SK-N-SH (cell line): ENCODE results near the gene TRRAP.

Experiments
- CHD2 ChIP-seq: fragments of 150-350 bp; IDR thresholded peaks from 2 replicates; pipeline ENCODE4 v1.6.1; 2018; ENCODE audit warnings: low read length; ENCODE audit not compliant: partially characterized antibody
- EP300 ChIP-seq, 2 experiments: IDR thresholded peaks; 2 replicates each; pipeline versions ENCODE4 v1.4.0 to v1.6.1; 2012; ENCODE audit warnings: borderline replicate concordance in 1 of 2, low read depth in 1 of 2, low read length in 1 of 2
- POLR2AphosphoS5 ChIP-seq: IDR thresholded peaks from 2 replicates; pipeline ENCODE4 v1.6.1; 2012; ENCODE audit warnings: low read depth, low read length
- RCOR1 ChIP-seq: fragments of 150-350 bp; IDR thresholded peaks from 2 replicates; pipeline ENCODE4 v1.6.1; 2017; ENCODE audit warnings: antibody characterized with exemption, low read length
- TAF1 ChIP-seq: IDR thresholded peaks from 2 replicates; pipeline ENCODE4 v1.6.1; 2012; ENCODE audit warnings: low read depth, mild to moderate bottlenecking, low read length, moderate library complexity, borderline replicate concordance
- TCF12 ChIP-seq: IDR thresholded peaks from 2 replicates; pipeline ENCODE4 v1.4.0; 2012
- TF ChIP-seq, protein P1 (sequence below): fragments of 200-600 bp; sonication (generic); IDR thresholded peaks from 2 replicates; pipeline ENCODE4 v1.6.1; 2017; ENCODE audit warnings: antibody characterized with exemption, mild to moderate bottlenecking, moderate library complexity
- TF ChIP-seq, protein P2 (sequence below): IDR thresholded peaks from 2 replicates; pipeline ENCODE4 v1.6.1; 2012; ENCODE audit warnings: mild to moderate bottlenecking, low read depth, low read length, moderate library complexity

DNA sequence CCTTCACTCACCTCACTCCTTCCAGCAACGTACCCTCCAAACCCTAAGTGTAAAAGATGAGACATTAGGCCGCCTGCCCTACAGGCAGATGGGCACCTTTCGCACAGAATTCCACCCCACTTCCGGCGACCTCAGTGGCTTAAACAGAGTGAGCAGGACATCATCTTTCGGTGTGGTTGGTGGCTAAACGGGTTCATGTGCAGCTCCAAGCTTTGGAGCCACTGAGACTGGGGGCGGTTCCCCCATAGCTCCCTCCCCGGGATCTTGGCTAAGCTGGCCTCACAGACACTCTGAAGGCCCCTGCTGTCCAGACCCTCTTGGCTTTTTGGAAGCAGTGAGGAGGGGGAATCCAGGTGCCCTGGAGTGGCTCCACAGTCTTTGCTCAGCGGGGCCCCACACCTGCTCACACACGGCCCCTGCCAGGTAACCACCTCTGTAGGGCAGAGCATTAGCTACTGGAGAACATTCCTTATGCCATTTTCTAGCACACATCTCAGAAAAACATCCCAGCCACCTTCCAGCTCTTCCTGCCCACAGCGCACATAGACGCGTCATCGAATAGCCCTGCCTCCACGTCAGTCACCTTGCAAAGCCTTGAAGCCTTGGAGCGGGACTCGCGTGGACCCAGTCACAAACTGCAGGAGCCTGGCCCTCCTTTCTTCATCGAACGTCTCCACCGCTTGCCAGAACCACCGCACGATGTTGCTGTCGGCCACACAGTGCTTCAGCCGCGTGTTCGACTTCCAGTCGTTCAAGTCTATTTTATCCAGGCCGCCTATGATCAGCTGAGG lies 156.8 kb downstream of the TRRAP start:
- TF ChIP-seq, protein P1, sequence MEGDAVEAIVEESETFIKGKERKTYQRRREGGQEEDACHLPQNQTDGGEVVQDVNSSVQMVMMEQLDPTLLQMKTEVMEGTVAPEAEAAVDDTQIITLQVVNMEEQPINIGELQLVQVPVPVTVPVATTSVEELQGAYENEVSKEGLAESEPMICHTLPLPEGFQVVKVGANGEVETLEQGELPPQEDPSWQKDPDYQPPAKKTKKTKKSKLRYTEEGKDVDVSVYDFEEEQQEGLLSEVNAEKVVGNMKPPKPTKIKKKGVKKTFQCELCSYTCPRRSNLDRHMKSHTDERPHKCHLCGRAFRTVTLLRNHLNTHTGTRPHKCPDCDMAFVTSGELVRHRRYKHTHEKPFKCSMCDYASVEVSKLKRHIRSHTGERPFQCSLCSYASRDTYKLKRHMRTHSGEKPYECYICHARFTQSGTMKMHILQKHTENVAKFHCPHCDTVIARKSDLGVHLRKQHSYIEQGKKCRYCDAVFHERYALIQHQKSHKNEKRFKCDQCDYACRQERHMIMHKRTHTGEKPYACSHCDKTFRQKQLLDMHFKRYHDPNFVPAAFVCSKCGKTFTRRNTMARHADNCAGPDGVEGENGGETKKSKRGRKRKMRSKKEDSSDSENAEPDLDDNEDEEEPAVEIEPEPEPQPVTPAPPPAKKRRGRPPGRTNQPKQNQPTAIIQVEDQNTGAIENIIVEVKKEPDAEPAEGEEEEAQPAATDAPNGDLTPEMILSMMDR = no peak
- TF ChIP-seq, protein P2, sequence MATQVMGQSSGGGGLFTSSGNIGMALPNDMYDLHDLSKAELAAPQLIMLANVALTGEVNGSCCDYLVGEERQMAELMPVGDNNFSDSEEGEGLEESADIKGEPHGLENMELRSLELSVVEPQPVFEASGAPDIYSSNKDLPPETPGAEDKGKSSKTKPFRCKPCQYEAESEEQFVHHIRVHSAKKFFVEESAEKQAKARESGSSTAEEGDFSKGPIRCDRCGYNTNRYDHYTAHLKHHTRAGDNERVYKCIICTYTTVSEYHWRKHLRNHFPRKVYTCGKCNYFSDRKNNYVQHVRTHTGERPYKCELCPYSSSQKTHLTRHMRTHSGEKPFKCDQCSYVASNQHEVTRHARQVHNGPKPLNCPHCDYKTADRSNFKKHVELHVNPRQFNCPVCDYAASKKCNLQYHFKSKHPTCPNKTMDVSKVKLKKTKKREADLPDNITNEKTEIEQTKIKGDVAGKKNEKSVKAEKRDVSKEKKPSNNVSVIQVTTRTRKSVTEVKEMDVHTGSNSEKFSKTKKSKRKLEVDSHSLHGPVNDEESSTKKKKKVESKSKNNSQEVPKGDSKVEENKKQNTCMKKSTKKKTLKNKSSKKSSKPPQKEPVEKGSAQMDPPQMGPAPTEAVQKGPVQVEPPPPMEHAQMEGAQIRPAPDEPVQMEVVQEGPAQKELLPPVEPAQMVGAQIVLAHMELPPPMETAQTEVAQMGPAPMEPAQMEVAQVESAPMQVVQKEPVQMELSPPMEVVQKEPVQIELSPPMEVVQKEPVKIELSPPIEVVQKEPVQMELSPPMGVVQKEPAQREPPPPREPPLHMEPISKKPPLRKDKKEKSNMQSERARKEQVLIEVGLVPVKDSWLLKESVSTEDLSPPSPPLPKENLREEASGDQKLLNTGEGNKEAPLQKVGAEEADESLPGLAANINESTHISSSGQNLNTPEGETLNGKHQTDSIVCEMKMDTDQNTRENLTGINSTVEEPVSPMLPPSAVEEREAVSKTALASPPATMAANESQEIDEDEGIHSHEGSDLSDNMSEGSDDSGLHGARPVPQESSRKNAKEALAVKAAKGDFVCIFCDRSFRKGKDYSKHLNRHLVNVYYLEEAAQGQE = no peak
- TF ChIP-seq CHD2 = no peak
- TF ChIP-seq POLR2AphosphoS5 = no peak
- TF ChIP-seq TCF12 = no peak
- TF ChIP-seq EP300 (IDR thresholded peaks at IDR 0.05; ENCODE audit: borderline replicate concordance in 1 of 2, low read depth in 1 of 2, low read length in 1 of 2) = no peak
- TF ChIP-seq RCOR1 = no peak
- TF ChIP-seq TAF1 = no peak
